Measurements from ENCODE around the gene PIGQ.

Gene PIGQ

DNA sequence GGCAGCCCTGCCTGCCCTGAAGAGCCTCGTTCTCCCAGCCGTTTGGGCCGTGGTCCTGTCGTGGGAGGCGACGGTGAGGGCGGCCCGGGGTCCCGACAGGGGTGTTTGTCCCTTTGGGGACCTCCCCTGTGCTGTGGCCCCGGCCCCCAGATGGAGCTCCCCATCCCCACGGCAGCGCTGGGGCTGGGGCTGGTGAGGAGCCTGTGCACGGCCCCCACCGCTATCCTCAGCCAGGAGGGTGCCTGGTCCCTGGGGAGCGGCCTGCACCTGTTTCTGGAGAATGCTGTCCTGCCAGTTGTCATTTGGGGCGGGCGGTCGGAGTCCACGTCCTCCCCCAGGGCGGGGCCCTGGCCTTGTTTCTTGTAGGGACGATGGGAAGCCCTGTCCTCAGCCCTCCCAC, 35.6 kb upstream of the PIGQ start:
- DNase-seq (ENCODE audit: low read depth) = no peak

GRCh38 chr16:534856-535445, 34.8 kb upstream of the PIGQ start:
- DNase-seq (ENCODE audit: low read depth) = no peak

DNA sequence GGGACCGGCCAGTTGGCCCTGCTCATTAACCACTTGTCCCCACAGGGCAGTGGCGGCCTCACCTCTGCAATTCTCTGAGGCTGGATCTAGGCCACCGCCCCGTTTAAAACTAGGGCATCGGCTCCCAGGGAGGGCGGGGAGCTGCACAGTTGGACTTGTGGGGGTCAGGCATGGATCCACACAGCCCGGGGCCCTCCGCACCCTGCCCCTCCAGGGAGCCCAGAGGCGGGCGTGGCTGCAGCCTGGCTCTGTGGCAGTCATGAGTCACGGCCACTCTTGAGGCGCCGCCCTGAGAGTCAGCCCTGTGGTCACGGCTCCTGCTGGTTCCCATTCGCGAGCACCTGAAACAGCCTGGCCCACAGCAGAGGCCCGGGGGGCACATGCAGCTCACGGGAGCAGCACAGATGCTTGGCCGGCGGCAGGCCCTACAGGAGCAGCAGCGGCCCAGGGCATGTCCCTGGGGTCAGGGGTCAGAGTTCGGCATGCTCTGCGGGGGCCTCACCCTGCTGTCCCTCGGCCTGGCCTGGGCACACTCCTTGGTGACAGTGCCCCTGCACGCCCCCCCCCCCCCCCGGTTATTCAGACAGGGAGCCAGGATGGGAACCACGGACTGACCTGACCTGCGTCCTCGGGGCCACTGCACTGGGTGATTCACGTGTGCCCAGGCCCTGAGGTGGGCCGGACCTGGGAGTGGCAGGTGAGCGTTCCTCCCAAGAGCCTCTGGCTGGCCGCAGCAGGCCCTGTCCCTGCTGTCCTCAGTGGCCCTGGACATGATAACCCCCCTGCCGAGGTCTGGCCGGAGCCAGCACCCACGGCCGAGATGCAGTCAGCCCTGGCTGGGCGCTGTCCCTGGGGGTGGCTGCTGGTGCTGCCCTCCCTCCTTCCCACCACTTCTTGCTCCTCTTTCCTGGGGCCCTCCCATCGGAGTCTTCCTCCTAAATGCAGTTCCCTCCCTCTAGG, 34.0 kb upstream of the PIGQ start:
- DNase-seq (ENCODE audit: low read depth) = peak; percentile 93

DNA sequence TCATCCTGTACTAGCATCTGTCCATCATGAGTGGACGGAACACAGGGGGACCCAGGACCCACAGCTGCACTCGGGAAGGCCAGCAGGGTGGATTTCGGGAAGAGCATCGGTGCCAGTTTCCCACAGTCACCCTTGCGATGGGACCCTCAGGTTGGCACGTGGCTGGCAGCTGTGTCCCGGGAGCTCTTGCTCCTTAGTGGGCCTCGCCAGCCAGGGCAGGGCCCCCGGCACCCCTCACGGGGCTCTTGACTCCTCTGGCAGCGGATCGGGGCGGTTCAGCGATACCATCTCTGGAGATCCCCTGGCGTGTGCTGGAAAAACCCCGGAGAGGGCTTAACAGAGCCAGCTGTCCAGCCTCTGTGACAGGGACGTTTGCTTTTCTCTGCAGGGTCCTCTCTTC, 33.0 kb upstream of the PIGQ start:
- DNase-seq (ENCODE audit: low read depth) = no peak

DNA sequence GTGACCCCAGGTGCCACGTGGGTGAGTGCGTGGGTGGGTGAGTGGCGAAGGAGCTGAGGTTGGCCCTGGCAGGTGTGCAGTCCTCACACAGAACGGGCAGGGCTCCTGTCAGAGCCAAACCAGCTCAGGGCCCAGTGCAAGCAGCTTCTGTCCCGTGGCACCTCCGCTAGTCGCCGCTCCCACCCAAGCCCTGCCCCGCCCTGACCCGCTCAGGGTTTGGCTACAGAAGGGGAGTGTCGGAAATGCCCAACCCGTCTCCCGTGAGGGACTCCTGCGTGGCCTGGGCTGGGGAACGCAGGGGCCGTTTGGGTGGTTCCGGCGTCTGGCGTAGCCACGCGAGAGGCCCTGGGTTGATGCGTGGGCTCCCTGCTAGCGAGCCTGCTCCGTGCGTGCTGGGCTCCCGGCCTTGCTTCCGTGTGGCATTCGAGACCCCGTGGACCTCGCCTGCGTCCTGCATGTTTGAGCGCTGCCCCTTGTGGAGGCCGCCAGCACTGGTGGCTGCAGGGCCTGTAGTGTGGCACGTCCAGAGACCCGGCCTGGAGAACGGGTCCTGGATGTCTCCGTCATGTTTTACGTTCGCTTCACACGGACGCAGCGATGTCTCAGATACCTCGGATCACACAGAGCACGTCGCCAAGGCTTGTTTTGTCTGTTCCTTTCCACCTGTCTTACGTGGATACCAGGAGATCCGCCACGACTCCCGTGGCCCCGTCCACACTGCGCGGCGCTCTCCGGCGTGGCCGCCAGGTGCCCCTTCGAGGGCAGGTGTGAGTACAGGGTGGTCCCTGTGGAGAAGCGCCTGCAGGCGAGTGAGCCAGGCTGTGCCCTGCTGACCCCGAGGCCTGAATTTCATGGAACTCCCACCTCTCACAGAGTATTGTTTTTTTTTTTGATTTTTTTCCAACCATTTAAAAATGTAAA, 32.1 kb upstream of the PIGQ start:
- no peak for DNase-seq (ENCODE audit: low read depth)

DNA sequence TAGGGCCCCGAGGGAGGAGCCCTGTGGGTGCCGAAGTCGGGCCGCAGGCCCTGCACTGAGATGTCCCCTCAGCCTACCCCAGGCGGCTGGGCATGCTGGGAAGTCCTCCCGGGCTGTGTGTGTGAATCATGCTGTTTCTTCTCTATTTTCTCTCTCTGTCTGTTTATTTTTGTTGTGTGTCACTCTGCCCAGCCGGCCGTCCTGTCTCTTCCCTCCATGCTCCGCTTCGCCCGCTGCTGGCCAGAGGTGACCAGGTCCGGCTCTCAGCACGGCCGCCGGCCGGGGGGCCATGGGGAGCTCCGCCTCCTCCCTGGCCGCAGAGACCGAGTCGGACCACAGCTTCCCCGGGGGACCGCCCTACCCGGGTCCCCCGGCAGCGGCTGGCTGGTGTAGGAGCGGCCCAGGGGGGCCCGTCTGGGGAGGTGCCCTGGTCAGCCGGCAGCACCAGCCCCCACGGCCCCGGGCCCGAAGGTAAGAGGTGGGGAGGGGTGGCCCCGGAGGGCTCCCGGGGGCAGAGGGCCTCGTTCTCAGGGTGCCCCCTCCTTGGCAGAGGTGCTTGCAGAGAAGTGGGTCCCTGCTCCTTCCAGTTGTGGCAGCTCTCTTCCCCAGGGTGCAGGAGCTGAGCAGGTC, 29.8 kb upstream of the PIGQ start:
- peak; percentile 86 for DNase-seq (ENCODE audit: low read depth)

- no peak for DNase-seq (ENCODE audit: low read depth)
These were observed 29.0 kb upstream of the PIGQ start for GRCh38 chr16:540645-541340.

- DNase-seq (ENCODE audit: low read depth) = no peak
These were observed 26.2 kb upstream of the PIGQ start for GRCh38 chr16:543301-544164.

DNA sequence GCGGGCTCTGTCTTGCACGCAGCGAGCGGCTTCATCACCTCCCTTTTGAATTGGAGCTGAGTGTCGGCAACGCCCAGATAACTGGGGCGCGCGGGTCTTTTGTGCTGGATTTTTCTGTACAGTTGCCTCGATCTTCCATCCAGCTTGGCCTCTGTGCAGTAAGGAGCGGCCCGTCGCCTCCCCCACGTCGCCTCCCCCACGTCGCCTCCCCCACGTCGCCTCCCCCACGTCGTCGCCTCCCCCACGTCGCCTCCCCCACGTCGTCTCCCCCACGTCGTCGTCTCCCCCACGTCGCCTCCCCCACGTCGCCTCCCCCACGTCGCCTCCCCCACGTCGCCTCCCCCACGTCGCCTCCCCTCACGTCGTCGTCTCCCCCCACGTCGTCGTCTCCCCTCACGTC, 25.3 kb upstream of the PIGQ start:
- DNase-seq (ENCODE audit: low read depth) = no peak

DNA sequence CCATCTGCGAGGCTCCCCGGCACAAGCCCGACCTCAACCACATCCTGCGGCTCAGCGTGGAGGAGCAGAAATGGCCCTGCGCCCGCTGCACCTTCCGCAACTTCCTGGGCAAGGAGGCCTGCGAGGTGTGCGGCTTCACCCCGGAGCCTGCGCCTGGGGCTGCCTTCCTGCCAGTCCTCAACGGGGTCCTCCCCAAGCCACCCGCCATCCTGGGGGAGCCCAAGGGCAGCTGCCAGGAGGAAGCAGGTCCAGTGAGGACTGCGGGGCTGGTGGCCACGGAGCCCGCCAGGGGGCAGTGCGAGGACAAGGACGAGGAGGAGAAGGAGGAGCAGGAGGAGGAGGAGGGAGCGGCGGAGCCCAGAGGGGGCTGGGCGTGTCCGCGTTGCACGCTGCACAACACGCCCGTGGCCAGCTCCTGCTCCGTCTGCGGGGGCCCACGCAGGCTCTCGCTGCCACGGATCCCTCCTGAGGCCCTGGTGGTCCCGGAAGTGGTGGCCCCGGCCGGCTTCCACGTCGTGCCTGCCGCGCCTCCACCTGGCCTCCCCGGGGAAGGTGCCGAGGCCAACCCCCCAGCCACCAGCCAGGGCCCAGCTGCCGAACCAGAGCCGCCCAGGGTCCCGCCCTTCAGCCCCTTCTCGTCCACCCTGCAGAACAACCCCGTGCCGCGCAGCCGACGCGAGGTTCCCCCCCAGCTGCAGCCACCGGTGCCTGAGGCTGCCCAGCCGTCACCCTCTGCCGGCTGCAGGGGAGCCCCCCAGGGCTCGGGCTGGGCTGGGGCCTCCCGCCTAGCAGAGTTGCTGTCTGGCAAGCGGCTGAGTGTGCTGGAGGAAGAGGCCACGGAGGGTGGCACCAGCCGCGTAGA, 22.6 kb upstream of the PIGQ start:
- DNase-seq (ENCODE audit: low read depth) = peak; percentile 33

- DNase-seq (ENCODE audit: low read depth) = no peak
These were observed 21.2 kb upstream of the PIGQ start for GRCh38 chr16:548586-548985.

DNA sequence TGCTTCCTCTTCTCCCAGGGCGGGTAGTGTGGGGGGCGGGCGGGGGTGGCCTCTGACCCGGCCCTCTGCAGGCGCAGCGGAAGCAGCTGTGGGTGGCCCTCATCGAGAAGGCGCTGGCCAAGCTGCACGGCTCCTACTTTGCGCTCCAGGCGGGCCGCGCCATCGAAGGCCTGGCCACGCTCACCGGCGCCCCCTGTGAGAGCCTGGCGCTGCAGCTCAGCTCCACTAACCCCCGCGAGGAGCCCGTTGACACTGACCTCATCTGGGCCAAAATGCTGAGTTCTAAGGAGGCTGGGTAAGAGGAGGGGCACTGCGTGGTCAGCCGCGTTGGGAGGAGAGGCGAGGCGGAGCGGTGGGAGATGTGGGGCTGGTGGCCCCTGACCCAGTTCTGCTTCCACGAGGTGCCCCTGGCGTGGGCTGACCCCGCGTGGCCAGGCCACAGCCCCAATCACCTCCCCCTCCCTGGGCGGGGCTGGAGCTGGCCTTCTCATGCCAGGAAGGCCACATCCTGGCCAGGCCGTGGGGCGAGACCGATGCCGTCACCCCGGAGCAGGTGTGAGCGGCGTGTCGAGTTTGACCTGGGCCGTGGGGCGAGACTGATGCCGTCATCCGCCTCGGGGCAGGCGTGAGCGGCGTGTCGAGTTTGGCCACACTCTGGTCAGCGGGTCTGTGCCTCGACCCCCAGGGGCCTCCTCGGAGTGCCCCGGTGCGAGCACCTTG, 20.1 kb upstream of the PIGQ start:
- no peak for DNase-seq (ENCODE audit: low read depth)

- no peak for DNase-seq (ENCODE audit: low read depth)
These were observed 18.6 kb upstream of the PIGQ start for GRCh38 chr16:551210-551609.

DNA sequence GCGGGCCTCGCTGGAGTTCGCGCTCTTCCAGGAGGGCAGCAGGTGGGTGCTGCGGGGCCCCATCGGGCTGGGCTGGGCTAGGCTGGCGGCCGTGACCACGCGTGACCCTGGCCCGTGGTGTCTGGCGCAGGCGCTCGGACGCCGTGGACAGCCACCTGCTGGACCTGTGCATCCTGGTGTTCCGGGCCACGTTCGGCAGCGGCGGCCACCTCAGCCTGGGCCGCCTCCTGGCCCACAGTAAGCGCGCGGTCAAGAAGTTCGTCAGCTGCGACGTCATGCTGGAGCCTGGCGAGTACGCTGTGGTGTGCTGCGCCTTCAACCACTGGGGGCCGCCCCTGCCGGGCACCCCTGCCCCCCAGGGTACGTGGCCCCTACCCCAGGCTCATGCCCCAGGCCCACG, 17.6 kb upstream of the PIGQ start:
- no peak for DNase-seq (ENCODE audit: low read depth)

GRCh38 chr16:553601-554296, 16.0 kb upstream of the PIGQ start:
- DNase-seq (ENCODE audit: low read depth) = no peak

DNA sequence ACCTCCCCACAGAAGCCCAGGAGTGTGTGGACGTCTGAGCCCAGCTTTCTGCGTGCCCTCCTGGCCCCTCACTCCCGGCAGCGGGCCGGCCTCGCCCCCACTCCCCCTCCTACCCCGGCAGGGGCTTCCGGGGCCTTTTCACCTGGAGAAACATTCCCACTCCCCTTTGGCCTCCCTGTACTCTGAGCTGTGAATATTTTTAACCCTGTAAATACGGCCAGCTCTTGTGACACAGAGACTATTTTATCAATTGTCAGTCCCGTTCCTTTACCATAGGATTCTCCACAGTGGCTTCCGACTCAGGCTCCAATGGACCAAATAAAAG, 15.5 kb upstream of the PIGQ start:
- no peak for DNase-seq (ENCODE audit: low read depth)

GRCh38 chr16:554640-555365, 15.0 kb upstream of the PIGQ start:
- DNase-seq (ENCODE audit: low read depth) = peak; percentile 89
